Activated gamma-delta T cell treated with Interleukin-2 at 50 U/mL for 16 hours (primary cell): ENCODE data around the gene NHSL1.
"Not testable (repeated sequence)": the region's sequence is repeated elsewhere in the genome, so short reads cannot be mapped to it uniquely, and the experiment has no call there.

Experiments used
- DNase-seq: peaks from one replicate; pipeline ENCODE4 v3.0.0-alpha.2; 2020

Gene NHSL1

DNA sequence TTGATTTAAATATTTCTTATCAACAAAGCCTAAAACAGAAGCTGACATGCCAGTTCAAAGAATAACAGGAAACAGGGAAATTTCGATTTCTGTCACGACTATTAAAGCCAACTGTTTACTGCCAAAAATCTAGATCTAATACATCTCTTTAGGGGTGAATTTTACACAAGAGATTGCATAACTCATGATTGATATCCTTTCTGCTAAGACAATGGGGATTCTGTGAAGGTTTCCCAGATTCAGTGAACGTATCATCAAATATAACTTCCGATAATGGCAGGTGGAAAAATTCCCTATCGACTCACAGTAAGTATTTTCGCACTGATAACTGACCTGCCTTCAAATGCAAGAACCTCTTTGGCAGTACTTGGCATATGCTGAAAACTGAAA, 42.9 kb downstream of the NHSL1 start:
- no peak for DNase-seq

DNA sequence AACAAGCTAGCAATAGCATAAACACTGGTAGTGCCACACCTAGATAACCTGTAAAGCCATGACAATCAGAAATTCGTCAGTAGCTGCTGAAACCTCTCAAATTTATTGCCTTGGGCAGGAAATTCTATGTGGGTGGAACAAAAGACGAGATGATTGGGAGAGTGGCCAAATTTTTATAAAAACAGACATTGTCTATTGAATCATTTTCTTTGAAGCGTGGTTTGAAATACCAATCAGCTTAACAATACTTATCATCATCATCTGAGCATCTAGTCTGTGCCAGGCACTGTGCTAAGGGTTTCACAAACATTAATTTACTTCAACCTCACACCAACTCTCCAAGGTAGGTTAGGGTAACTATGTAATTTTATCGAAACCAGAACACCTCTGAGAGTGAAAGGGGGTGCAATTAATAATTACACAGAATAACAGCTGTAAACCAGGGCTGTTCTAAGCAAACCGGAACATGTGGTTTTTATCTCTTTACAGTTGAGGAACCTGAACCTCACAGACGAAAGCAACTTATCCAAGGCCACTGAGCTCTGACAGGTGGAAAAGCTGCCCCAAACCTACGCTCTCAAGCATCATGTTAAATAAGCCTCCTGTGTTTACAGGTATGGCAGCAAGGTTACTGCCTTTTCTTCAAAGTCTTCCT, 43.4 kb downstream of the NHSL1 start:
- no peak for DNase-seq

DNA sequence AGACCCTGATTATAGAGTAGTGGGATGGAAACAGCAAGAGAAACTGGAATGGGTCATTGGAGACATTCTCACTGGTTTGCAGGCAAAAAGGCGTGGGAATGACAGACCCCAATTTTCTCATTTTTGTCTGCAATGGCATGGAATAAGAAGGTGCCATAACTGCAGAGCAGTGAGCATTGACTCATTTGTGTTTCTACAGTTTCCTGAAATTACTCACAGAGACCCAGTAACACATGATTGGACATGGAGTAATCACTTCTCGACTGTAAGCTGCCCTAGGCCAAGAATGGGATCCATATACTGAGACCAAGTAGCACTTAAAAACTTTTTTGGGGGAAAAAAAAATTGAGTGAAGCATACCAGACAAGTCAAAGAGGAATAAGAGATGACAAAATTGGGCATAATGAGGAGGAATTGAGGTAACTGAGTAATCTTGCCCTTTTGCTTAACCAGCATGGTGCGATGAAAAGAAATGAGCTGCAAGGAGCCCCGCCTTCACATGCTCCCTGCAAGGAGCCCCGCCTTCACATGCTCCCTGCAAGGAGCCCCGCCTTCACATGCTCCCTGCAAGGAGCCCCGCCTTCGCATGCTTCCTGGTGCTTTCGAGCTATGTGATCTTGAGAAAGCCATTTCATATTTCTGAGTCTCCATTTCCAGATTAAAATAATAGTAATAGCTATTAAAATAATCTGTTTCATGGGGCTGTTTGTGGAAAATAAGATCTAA, 44.1 kb downstream of the NHSL1 start:
- peak; percentile 27 for DNase-seq

DNA sequence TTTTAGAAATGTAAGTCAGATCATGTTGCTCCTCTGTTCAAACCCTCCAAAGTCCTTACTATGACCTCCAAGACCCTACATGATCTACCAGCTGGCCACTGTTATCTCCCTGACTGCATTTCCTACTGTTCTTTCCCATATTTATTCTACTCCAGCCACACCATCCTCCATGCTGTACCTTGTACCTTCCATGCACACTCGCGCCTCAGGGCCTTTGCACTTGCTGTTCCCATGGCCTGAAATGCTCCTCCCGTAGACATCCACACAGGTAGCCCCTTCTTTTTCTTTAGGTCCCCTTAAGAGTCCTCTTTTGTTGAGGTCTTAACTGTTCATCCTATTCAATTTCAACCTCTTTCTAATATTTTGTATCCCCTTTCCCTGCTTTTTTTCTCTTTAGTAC, 48.3 kb downstream of the NHSL1 start:
- DNase-seq = no peak

DNA sequence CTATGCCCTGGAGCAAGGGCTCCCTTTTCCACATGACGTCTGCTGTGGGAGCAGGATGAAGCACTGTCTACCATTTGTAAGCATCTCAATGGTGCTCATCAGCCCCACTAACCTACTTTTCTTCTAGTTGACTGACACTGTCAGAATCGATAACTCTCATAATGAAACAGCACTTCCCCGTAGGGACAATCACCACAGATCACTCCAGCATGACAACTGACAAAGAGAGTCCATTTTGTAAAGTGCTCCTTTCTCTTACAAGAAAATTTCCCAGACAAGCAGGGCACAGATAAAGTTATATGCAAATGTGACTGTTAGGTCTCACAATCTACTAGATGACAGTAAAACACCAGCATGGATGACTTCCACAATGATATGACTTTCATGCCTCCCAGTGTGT, 48.8 kb downstream of the NHSL1 start:
- no peak for DNase-seq

DNA sequence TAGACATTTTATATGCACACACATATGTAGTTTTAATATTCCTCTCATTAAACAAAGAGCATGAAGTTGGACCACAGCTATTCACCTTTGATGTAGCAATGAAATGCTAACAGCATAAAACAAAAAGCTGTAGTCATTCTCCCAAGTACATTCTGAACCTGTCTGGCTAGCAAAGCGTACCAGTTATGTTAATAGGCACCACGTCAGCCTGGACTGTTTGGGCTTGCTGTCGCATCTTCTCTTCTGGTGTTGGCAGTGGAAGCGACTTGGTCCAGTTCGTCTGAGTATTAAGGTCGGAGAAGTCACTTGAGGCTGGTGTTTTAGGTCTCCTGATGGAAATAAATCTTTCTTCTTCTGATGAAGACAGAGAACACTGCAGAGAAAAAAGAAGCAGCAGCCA, 52.5 kb downstream of the NHSL1 start:
- DNase-seq = no peak

DNA sequence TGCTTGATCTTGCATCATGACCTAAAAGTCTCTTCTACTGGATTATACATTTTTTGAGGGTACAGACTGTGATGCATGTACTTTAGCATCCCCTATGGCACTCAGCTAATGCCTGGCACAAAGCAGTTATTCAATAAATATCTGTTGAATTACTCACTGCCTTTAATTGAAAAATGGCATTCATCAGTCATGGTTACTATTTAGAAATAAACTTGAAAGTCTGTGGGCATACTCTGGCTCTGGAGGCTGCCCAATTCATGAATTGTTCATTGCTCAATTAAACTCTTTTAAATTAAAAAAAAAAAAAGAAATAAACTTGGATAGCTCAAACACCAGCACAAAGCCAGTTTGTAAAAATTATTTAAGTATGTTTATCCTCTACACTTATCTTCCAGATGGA, 55.3 kb downstream of the NHSL1 start:
- no peak for DNase-seq

DNA sequence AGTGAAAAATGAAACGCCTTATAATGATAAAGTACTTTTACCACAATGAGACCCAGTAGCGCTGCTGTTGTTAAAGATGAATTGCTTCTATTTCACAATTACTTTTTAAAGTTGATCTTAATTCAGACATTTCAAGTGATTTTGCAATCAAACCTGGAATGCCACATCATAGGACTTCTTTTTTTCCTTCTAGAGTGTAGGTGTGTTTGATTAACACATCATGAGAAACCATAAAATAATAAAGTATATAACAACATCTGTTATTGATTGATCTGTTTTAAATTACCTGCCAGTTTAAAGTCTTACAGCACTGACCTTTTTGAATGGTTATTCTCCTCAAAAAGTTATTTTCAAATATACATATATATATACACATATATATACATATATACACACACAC, 56.6 kb downstream of the NHSL1 start:
- DNase-seq = no peak

DNA sequence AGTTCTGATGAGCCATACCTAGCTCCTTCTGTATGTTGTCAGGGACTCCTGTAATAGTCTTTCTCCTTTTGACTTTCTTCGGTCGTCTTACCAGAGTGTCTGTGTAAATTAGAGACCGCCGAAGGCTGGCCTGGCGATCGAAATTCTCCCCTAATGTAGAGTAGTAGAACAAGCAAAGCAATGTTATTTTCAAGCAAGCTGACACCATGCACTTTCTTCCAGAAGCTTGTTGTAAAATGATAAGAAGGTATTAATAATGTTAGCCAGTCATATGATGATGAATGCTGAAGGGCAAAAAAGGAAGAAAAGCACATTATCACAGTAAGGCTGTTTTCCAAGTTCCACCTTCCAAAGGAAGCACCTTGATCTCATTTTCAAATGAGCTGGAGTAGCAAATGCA, 57.3 kb downstream of the NHSL1 start:
- DNase-seq = no peak

DNA sequence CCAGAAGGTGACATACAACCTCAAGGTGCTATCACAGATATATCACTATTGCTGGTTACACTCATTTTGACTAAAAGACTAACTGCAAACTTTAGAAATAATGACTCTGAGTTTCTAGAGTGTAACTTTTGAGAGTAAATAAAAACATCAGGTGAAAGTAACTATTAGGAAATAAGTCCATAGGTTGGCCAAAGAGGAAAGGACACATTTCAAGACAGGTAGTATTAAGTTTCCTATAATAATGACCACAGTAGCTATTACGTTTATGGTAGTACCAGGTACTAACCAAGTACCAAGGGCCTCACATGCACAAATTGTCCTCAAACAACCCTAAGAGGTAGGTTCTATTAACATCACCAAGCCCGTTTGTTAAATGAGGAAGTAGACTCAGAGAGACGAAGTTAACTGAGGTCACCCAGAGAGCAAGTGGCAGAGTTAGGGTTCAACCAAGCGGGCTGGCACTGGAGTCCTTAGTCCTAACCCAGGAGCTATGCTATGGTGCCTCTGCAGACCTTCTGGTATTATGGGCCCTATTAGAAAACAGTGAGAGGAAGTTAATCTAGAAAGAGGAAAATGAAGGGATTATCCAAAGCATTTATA, 58.4 kb downstream of the NHSL1 start:
- no peak for DNase-seq

DNA sequence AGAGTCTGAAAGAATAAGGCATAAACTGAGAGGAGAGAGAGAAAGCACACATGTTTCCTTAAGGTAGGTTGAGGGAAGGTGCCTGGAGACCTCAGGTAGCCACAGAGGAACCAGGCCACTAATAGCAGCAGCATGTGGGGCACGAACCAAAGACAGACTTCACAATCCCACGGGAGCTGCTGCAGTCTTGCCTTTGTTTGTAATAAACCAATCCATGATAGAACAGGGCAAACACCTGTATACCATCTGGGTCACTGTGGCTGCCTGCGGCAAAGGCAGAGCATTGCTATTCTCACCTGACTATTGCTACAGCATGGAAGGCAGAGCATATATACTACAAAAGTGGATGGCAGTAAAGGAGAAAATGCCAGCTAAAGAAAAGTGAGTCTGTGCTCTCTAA, 59.0 kb downstream of the NHSL1 start:
- DNase-seq = no peak

DNA sequence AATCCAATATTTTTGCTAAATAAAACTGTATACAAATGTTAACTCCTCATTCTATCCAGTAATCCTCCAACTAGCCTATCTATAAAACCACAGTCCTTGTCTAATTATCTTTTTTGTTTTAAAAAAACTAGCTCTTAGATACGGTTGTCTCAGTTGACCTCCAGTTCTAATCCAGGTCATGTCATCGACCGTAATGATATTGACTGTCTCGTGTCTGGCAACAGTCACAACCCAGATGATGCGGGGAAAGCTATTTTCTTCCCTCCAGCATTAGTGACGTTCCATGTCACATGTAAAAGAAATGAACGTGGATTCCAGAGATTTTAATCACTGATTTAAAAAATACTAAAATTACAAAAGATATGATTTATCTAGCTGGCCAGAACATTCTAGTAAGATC, 59.7 kb downstream of the NHSL1 start:
- DNase-seq = no peak

DNA sequence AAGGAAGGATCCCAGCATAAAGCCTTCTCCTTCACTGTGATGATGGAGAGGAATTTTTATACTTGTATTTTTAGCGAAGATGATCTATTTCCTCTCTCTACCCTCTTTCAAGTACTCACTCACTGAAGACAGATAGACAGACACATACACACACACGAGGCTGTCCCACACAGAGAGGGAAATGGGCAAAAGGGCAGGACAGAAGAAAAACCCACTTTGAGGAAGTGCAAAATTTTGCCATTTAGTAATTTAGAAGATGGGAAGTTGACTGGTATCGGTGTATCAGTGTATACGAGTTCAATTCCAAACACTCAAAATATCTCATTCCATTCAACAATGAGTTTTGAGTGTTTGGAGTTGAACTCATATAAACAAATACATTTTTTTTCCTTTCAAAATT, 64.4 kb downstream of the NHSL1 start:
- DNase-seq = no peak

DNA sequence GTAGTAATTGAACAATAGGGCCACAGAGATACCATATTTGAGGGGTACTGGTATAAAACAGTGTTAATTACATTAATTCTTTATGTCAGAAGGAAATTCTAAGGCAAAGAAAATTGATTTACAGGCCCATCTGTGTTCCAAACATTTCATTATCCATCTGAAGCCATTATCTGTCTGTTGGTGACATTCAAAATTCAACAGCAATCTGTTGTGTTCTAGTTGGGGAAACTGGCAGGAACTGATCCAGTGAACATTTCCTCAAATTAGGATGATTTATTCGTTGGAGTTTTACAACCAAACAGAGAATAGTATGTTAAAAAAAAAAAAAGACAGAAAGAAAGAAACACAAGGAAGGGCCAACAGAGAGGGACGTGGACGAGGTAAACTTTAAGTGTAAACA, 65.2 kb downstream of the NHSL1 start:
- DNase-seq = no peak

DNA sequence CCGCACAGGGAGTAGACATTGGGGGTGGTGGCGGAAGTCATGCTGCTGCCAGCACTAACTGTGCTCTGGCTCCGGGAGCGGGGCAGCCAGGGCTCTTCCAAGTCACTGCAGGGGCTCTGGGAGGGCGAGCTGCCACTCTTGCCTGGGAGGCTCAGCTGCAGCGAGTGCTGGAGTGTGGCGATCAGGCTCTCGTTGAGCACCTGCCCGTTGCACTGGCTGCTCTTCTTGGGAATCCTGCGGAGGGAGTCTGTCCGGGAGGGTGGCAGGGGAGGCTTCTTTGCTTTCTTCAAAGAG, 67.3 kb downstream of the NHSL1 start:
- no peak for DNase-seq

DNA sequence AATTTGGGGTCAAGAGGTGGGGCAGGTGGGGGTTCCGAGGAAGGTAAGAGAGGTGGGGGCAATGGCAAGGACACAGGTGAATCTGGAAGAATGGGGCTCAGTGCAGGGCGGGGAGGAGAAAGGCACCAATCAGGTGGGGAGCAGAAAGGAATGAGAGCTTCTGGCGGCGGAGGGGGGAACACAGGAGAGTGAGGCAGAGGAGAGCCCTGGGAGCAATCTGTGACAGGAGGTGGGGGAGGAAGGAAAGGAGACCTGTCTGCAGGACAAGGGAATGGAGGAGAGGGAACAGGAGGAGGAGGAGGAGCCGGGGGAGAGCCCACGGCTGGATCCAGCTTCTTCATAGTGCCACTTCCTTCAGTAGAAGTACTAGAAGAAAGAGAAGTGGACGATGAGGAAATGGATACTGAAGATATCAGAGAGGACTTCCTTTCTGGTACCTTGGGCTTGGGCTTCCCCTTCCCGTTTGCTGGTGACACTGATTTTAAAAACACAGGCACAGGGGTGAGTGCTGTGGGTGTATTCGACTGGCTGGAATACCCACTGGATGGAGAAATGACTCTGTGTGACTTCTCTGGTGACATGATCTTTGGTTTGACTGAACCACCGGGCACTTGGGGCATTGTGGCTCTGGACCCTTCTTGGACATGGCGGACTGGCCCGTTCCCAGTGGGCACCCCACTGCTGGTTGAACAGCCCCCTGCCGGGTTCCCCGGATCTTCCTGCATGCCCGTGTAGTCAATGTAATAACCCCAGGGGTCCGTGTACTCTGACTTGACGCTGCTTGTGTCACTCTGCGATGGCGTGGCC, 67.8 kb downstream of the NHSL1 start:
- no peak for DNase-seq

DNA sequence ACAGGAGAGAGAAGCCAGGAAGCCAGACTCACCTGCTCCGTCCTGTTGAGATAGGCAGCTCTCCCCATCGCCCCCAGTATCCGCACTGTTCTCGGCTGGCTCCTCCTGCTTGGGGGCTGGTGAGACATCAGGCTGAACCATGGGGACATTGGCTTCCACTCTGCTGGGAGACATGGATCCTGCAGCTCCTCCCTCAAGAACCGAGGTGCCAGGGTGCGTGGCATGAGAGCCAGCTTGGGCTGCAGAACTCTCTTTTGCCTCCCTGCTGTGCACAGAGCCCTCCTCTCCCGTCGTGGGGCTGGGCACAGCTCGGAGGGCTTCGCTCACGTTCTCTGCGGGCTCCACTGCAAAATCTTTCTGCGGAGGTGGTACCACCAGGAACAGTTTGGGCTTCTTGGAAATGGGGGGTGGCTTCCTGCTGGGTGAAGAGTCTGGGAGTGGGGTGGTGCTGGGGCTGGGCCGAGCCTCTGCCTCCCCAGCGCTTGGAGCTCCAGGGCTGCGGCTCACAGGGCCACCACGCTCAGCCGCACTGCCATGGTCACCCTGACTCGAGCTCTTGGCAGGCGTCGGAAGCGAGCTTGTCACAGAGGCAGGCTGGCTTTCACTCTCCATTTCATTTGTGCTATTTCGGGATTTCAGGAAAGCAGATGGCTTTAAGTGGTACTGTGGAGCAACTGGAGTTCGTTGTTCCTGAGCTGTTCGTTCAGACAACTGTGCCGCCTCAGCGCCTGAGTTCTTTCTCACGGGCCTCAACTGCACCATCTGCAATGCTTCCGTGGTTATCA, 68.7 kb downstream of the NHSL1 start:
- no peak for DNase-seq

DNA sequence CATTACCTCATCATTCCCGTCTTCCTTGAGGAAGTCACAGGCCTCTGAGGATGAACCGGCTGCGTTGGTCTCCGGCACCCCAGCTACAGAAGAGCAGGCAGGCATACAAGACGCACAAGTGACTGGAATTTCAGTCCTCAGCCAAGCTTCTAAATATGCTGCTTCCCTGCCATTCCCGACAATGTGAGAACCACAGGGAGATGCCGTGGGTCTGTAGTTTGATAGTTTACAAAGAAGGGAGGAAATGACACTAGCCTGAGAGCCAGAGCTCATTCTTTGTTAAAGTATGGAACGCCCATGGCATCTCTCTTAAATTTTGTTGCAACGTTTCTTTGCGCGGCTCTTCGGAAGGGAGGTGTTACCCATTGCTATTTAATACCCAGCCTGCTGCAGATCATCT, 69.5 kb downstream of the NHSL1 start:
- DNase-seq = no peak

DNA sequence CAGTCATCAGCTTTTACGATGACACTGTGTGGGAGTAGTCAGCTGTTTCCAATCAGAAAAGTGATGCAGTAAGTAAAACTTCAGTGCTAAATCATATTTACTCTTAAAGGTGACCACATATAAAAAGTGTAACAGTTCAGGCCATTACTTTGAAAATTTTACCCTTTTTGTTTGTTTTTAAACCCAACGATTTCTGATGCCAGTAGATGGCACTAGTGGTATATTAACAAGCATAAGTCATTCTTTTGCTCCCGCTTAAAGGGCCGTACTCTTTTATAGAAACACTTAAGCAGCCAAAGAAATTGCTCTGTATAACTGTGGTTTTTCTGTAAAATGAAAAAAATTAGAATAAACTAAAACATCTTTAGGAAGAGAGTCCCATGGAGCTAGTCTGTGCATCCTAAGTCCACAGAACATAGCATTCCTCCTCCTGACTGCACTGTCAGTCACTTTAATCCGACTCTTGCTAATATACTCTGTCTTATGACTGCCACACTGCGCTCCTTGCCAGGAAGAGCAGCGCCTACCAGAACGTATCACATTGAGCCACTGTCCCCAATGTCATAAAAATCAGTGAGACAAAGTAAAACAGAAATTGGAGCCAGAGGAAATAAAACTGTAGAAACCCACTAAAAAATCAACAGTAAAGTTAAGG, 70.2 kb downstream of the NHSL1 start:
- no peak for DNase-seq

DNA sequence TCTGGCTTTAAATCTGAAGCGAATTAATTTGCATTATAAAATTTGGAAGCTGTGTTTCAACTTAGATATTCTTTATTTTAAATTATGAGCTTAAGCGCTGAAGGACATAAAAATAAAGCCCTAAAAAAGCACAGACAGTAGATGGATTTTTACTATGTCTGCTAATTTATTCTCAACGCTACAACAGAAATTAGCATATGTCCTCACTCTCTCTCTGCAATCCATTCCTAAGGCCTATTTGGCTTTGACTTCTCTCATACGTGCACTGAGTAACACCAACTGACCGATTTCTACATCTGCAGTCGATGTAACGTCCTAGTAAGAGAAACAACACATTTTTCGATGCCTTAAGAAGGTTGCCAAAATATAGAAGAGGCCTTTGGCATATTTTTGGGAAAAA, 71.6 kb downstream of the NHSL1 start:
- DNase-seq = no peak

DNA sequence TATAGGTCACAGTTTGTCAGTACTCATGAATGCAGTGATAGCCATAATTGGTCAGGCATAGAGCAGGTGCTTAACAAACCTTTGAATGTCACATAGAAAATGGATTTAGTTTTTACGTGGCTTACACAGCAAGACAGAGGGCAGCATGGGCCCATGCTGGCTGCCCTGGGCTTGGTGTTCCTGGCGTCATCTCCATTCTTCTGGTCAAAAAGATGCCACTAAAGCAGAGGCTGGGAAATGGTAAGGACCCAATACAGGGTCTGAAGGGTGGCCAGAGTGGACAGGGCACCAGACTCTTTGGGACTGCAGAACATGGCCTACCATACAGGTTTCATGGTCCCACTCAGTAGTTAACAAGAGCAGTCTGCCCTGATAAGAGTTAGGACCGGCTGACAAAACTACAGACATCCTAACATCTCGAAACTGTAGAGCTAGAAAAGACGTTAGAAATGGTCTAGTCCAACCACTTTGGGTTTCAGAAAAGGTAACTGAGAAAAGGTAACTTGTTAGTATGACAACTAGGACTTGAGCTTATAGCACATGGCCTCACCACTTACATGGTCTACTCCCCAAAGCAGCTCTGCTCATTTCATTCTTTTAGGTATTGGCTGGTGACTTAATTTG, 72.7 kb downstream of the NHSL1 start:
- DNase-seq = no peak

DNA sequence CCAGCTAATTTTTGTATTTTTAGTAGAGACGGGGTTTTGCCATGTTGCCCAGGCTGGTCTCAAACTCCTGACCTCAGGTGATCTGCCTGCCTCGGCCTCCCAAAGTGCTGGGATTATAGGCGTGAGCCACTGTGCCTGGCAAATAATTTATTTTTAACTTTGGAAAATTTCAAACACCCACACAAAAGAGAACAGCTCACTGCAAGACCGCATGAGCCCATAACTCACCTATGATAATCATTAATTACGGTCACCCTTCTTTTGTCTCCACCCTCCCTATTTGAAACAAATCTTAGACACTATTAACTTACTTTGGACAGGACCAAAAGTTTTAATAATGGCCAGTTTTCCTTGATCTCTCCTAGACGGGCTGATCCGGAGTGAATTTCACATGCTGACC, 74.0 kb downstream of the NHSL1 start:
- not testable (repeated sequence) for DNase-seq
